WERI-Rb-1 (cell line): Measurements from ENCODE around the gene ICAM5.

Experiments
- DNase-seq: peaks from one replicate; pipeline ENCODE4 v3.0.0-alpha.2; 2020
- H3K27ac ChIP-seq: fragments of 250-450 bp; sonication (Bioruptor Pico); 2 replicates; pipeline ENCODE4 v1.5.1; 2020; ENCODE audit warnings: mild to moderate bottlenecking, moderate library complexity
- H3K27me3 ChIP-seq: fragments of 250-450 bp; sonication (Bioruptor Pico); 2 replicates; pipeline ENCODE4 v1.5.1; 2021; ENCODE audit warnings: mild to moderate bottlenecking, low read depth, moderate library complexity; ENCODE audit not compliant: insufficient read depth, severe bottlenecking
- H3K36me3 ChIP-seq: fragments of 250-450 bp; sonication (Bioruptor Pico); 2 replicates; pipeline ENCODE4 v1.5.1; 2020; ENCODE audit warnings: mild to moderate bottlenecking, moderate library complexity
- H3K4me3 ChIP-seq: 2 replicates; pipeline ENCODE4 v1.5.1; 2011; ENCODE audit warnings: low read depth, mild to moderate bottlenecking, control low read depth, low read length
- H3K9me3 ChIP-seq: fragments of 250-450 bp; sonication (Bioruptor Pico); 2 replicates; pipeline ENCODE4 v1.5.1; 2021; ENCODE audit warnings: mild to moderate bottlenecking, moderate library complexity; ENCODE audit not compliant: severe bottlenecking
- TF ChIP-seq, protein P1 (sequence below): IDR thresholded peaks from 2 replicates; pipeline ENCODE4 v1.5.1; 2011; ENCODE audit warnings: low read depth, mild to moderate bottlenecking, control low read depth, inconsistent platforms, low read length

ICAM5 gene

DNA sequence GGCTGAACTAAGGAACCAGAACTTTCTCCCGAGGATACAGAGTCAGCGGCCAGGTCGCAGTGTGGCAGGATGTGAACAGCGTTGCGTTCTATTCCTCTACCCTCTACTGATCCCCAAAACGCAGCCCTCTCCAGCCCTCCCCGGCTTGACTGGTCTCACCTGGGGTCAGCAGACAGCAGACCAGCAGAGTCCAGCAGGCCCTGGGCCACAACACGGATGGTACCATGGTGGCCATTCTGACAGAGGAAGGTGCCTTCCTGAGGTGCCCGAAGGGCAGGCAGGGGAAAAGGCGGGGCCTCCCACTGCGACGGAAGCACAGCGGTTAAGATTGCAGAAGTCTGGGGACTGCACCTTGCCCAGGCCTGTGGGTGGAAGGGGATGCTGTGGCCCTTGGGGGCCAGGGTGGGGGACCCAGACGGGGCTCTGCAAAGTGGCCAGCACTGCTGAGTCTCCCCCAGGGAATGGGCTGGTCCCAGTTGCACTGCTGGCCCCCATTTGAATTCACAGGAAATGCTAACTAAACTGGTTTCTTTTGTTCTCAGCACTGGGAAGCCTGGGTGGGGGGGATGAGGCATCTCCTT, 49.7 kb downstream of the ICAM5 start, which contains the start of gene ICAM3:
Gene ICAM3, minus strand, starts transcription at position 245 of the 581 bp plus-strand sequence. Its CDS starts 10 bp downstream, at position 235.
- Histone ChIP-seq H3K27me3 (no peaks in the 10 kb centered on the region), H3K9me3 (no peaks in the 10 kb centered on the region), H3K27ac (no peak within 1 kb of the TSS), H3K36me3 (peaks cover 6% of the 10 kb centered on the region), H3K4me3 (no peak within 1 kb of the TSS)
- TF ChIP-seq, protein P1, sequence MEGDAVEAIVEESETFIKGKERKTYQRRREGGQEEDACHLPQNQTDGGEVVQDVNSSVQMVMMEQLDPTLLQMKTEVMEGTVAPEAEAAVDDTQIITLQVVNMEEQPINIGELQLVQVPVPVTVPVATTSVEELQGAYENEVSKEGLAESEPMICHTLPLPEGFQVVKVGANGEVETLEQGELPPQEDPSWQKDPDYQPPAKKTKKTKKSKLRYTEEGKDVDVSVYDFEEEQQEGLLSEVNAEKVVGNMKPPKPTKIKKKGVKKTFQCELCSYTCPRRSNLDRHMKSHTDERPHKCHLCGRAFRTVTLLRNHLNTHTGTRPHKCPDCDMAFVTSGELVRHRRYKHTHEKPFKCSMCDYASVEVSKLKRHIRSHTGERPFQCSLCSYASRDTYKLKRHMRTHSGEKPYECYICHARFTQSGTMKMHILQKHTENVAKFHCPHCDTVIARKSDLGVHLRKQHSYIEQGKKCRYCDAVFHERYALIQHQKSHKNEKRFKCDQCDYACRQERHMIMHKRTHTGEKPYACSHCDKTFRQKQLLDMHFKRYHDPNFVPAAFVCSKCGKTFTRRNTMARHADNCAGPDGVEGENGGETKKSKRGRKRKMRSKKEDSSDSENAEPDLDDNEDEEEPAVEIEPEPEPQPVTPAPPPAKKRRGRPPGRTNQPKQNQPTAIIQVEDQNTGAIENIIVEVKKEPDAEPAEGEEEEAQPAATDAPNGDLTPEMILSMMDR: no peak
- no peak for DNase-seq

DNA sequence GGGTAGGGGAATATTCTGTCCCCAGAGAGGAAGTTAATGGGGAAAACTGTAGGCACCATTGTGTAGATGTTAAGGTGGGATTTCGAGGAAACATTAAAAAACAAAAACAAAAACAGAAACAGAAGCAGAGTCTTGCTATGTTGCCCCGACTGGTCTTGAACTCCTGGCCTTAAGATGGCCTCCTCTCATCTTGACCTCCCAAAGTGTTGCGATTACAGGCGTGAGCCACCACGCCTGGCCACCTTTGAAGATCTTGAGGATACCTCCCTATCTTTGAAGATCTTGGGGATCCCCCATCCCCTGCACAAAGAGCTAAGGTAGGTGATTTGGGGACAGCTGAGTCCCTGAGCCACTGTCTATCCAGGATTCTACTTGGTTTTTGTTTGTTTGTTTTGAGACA, 50.2 kb downstream of the ICAM5 start:
- TF ChIP-seq, protein P1: no peak
- Histone ChIP-seq H3K9me3 (no peaks in the 10 kb centered on the region), H3K27me3 (no peaks in the 10 kb centered on the region), H3K36me3 (peaks cover 1% of the 10 kb centered on the region), H3K27ac (no peak overlapping the region), H3K4me3 (no peak overlapping the region)
- no peak for DNase-seq

DNA sequence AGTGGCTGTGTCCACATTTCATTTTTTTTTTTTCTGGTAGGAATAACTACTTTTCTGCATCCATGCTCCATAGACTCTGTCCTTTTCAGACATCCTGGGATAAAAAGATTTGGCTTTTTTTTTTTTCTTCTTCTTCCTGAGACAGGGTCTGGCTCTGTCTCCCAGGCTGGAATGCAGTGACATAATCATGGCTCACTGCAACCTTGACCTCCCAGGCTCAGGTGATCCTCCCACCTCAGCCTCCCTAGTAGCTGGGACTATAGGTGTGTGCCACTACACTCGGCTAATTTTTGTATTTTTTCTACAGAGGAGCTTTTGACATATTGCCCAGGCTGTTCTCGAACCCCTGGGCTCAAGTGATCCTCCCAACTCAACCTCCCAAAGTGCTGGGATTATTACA, 53.7 kb downstream of the ICAM5 start:
- H3K4me3 ChIP-seq: no peak overlapping the region
- no peaks in the 10 kb centered on the region for H3K27me3 ChIP-seq
- H3K27ac ChIP-seq: no peak overlapping the region
- TF ChIP-seq, protein P1: no peak
- H3K9me3 ChIP-seq: no peaks in the 10 kb centered on the region
- no peaks in the 10 kb centered on the region for H3K36me3 ChIP-seq
- no peak for DNase-seq

DNA sequence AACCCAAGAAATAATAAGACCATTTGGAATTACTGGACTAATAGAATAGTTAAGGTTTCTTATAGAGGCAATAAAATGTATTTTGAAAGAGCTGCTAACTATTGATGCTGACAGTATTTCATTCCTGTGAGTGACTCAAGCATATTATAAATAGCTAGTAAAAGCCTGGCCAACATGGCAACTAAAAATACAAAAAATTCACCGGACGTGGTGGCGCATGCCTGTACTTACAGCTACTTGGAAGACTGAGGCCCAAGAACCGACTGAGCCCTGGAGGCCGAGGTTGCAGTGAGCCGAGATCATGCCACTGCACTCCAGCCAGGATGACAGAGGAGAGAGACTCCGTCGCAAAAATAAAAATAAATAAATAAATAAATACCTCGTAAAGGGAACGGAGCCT, 55.0 kb downstream of the ICAM5 start:
- TF ChIP-seq, protein P1: no peak

More for the DNA sequence above, 55.0 kb downstream of the ICAM5 start:
- Histone ChIP-seq H3K27me3 (no peaks in the 10 kb centered on the region), H3K9me3 (no peaks in the 10 kb centered on the region), H3K36me3 (peaks cover 4% of the 10 kb centered on the region), H3K27ac (no peak overlapping the region), H3K4me3 (no peak overlapping the region)
- no peak for DNase-seq
